ENCODE measurements around the gene RAB7A.

- TF ChIP-seq CTCF (IDR thresholded peaks at IDR 0.05), result no peak
- TF ChIP-seq POLR2A (IDR thresholded peaks at IDR 0.05), result no peak
These were observed 46.6 kb upstream of the RAB7A start for GRCh38 chr3:128679338-128679737.
